Breast epithelium (tissue), 4 donors: ENCODE data around the gene HTRA3. TPM values are rescaled to one million over a fixed set of nuclear protein-coding genes. Genes with fewer than 3 reads are reported as not detected.

Experiments
- DNase-seq, 2 donors: peaks; one replicate each; pipeline ENCODE4 v3.0.0-alpha.2; 2019; ENCODE audit warnings: low spot score in 2 of 2
- H3K27ac ChIP-seq, 2 donors: fragments of 200-600 bp; sonication (generic) in 1 of 2; one replicate each; pipeline ENCODE4 v1.5.1; 2016 to 2019; ENCODE audit warnings: mild to moderate bottlenecking in 1 of 2
- H3K27me3 ChIP-seq, 2 donors: fragments of 200-600 bp; sonication (generic) in 1 of 2; one replicate each; pipeline versions ENCODE4 v1.5.1 to v1.6.0; 2017 to 2019; ENCODE audit warnings: control low read depth in 1 of 2, mild to moderate bottlenecking in 1 of 2
- H3K36me3 ChIP-seq: fragments of 200-600 bp; one replicate; pipeline ENCODE4 v1.5.1; 2019
- H3K4me1 ChIP-seq, 2 donors: fragments of 200-600 bp; sonication (generic); one replicate each; pipeline ENCODE4 v1.5.1; 2016 to 2019; ENCODE audit warnings: control low read depth in 1 of 2
- H3K4me3 ChIP-seq, 3 donors: fragments of 200-600 bp; sonication (generic); 1 replicate in 2 of 3; 2 replicates in 1 of 3; pipeline ENCODE4 v1.5.1; 2016 to 2019; ENCODE audit warnings: mild to moderate bottlenecking in 3 of 3, moderate library complexity in 2 of 3
- H3K9me3 ChIP-seq, 2 donors: fragments of 200-600 bp; sonication (generic) in 1 of 2; one replicate each; pipeline ENCODE4 v1.5.1; 2016 to 2019; ENCODE audit warnings: control low read depth in 1 of 2
- POLR2A ChIP-seq: fragments of 450-650 bp; IDR thresholded peaks from one replicate; pipeline ENCODE4 v1.6.1; 2016; ENCODE audit warnings: antibody characterized with exemption, mild to moderate bottlenecking, moderate library complexity
- POLR2AphosphoS5 ChIP-seq, 3 donors: sonication (generic); formaldehyde crosslinking; IDR thresholded peaks; one replicate each; pipeline ENCODE4 v1.6.1; 2017; ENCODE audit warnings: antibody characterized with exemption in 3 of 3
- intact Hi-C: fragments of 100-400 bp; cut with DNase I; formaldehyde crosslinking; loops from one replicate; pipeline ENCODE4 v1.15.1; 2023; ENCODE audit warnings: low total_unique reads
- total RNA-seq, 3 donors: library from RNA; depleted of rRNA; stranded (reverse); fragments of >200 nt; gene quantifications; one replicate each; pipeline ENCODE4 v1.1.0, GENCODE V29; 2016
- TF ChIP-seq, protein P1 (sequence below), 3 donors: fragments of 450-650 bp; IDR thresholded peaks; one replicate each; pipeline ENCODE4 v1.5.1; 2016 to 2017; ENCODE audit warnings: antibody characterized with exemption in 3 of 3, mild to moderate bottlenecking in 3 of 3, moderate library complexity in 3 of 3

Gene HTRA3
- total RNA-seq, 3 donors from 2014 or later, result 8.5 to 53.9 (median 19.7) TPM

GRCh38 chr4:8241211-8241779 lies 28.3 kb upstream of the HTRA3 start:
- no peak overlapping the region for H3K27ac ChIP-seq
- no peaks in the 10 kb centered on the region for H3K36me3 ChIP-seq
- H3K4me3 ChIP-seq, result no peak overlapping the region
- no peak for DNase-seq
- TF ChIP-seq, protein P1, sequence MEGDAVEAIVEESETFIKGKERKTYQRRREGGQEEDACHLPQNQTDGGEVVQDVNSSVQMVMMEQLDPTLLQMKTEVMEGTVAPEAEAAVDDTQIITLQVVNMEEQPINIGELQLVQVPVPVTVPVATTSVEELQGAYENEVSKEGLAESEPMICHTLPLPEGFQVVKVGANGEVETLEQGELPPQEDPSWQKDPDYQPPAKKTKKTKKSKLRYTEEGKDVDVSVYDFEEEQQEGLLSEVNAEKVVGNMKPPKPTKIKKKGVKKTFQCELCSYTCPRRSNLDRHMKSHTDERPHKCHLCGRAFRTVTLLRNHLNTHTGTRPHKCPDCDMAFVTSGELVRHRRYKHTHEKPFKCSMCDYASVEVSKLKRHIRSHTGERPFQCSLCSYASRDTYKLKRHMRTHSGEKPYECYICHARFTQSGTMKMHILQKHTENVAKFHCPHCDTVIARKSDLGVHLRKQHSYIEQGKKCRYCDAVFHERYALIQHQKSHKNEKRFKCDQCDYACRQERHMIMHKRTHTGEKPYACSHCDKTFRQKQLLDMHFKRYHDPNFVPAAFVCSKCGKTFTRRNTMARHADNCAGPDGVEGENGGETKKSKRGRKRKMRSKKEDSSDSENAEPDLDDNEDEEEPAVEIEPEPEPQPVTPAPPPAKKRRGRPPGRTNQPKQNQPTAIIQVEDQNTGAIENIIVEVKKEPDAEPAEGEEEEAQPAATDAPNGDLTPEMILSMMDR (IDR thresholded peaks at IDR 0.05), result no peak
- TF ChIP-seq POLR2A (no peak), POLR2AphosphoS5 (IDR thresholded peaks at IDR 0.05) (no peak)
- intact Hi-C loops, result loop anchor here (10.0 kb wide), 1 partner anchor 174 kb away; no protein-coding TSS in a partner anchor
- H3K27me3 ChIP-seq, result no peaks in the 10 kb centered on the region
- H3K9me3 ChIP-seq, result no peaks in the 10 kb centered on the region
- no peaks in the 10 kb centered on the region for H3K4me1 ChIP-seq

GRCh38 chr4:8241895-8242696 lies 27.5 kb upstream of the HTRA3 start:
- Histone ChIP-seq H3K9me3 (no peaks in the 10 kb centered on the region), H3K4me1 (no peaks in the 10 kb centered on the region), H3K27me3 (no peaks in the 10 kb centered on the region), H3K36me3 (no peaks in the 10 kb centered on the region), H3K4me3 (no peak overlapping the region), H3K27ac (peak overlapping the region; percentile 25 to 77)
- peak; percentile 78 to 86 for DNase-seq
- peak; percentile 59 to 72 (median 71) for TF ChIP-seq POLR2AphosphoS5 (IDR thresholded peaks at IDR 0.05)
- no peak for TF ChIP-seq POLR2A
- TF ChIP-seq, protein P1 (IDR thresholded peaks at IDR 0.05), result peak; percentile 90 to 97 (median 95)
- intact Hi-C loops, result loop anchor here (10.0 kb wide), 1 partner anchor 173 kb away; no protein-coding TSS in a partner anchor

- H3K36me3 ChIP-seq, result no peaks in the 10 kb centered on the region
- H3K4me1 ChIP-seq, result no peaks in the 10 kb centered on the region
- TF ChIP-seq POLR2A (no peak), POLR2AphosphoS5 (IDR thresholded peaks at IDR 0.05) (no peak)
- TF ChIP-seq, protein P1 (IDR thresholded peaks at IDR 0.05), result no peak
- no peaks in the 10 kb centered on the region for H3K27me3 ChIP-seq
- H3K4me3 ChIP-seq, result no peak overlapping the region
- intact Hi-C loops, result loop anchor here (10.0 kb wide), 1 partner anchor 172 kb away; no protein-coding TSS in a partner anchor
- DNase-seq, result no peak
- H3K27ac ChIP-seq, result peak overlapping the region; percentile 25 to 77
- H3K9me3 ChIP-seq, result no peaks in the 10 kb centered on the region
Observed at GRCh38 chr4:8242782-8243560, 26.6 kb upstream of the HTRA3 start.

GRCh38 chr4:8244001-8244757 lies 25.4 kb upstream of the HTRA3 start:
- no peak overlapping the region for H3K4me3 ChIP-seq
- H3K4me1 ChIP-seq, result no peaks in the 10 kb centered on the region
- H3K9me3 ChIP-seq, result no peaks in the 10 kb centered on the region
- intact Hi-C loops, result loop anchor here (10.0 kb wide), 1 partner anchor 171 kb away; no protein-coding TSS in a partner anchor
- TF ChIP-seq POLR2AphosphoS5 (IDR thresholded peaks at IDR 0.05) (no peak), POLR2A (no peak)
- TF ChIP-seq, protein P1 (IDR thresholded peaks at IDR 0.05), result no peak
- H3K27ac ChIP-seq, result no peak overlapping the region
- no peaks in the 10 kb centered on the region for H3K36me3 ChIP-seq
- no peak for DNase-seq
- H3K27me3 ChIP-seq, result no peaks in the 10 kb centered on the region
